K562 (cell line): Measurements from ENCODE around the gene GRAMD2B. TPM values are rescaled to one million over a fixed set of nuclear protein-coding genes. Genes with fewer than 3 reads are reported as not detected.

Experiments
- ATAC-seq: fragments of 200-7000 bp; cut with Tn5 transposase; 3 replicates; pipeline ENCODE4 v1.9.1; 2020; ENCODE audit warnings: moderate library complexity
- BruUV-seq: library from RNA; stranded (reverse); fragments of 400-500 nt; replicated peaks from 2 replicates; lab custom pipeline; 2021; lab: Mats Ljungman, UMichigan
- CTCF ChIA-PET: fragments of 300-600 bp; formaldehyde crosslinking; extraction: SDS; loops from one replicate; lab custom pipeline; 2021; ENCODE audit warnings: low intra/inter-chr PET ratio; lab: Yijun Ruan, JAX
- POLR2A ChIA-PET: fragments of 300-600, 350-650 bp; sonication (Branson Sonifier 250); formaldehyde crosslinking; extraction: SDS; loops from one replicate; lab custom pipeline; 2021; ENCODE audit warnings: antibody characterized with exemption, inconsistent platforms; lab: Yijun Ruan, JAX
- DNase-seq, 4 experiments: peaks; one replicate each; pipeline versions ENCODE4 v3.0.0 to v3.0.0-alpha.2; 2011 to 2018; ENCODE audit warnings: low spot score in 3 of 4, mixed read lengths in 3 of 4; ENCODE audit errors: extremely low read depth in 1 of 4
- FAIRE-seq: peaks from 2 replicates; lab custom pipeline; 2011; peaks lifted over from hg19 to GRCh38; lab: Jason Lieb, UNC
- H2AFZ ChIP-seq: 2 replicates; pipeline ENCODE4 v1.6.0; 2011; ENCODE audit warnings: low read depth, low read length, control low read depth, inconsistent platforms
- H3K27ac ChIP-seq: fragments of 200-600 bp; 3 replicates; pipeline ENCODE4 v1.8.0; 2011; ENCODE audit warnings: low read depth, mild to moderate bottlenecking, control low read depth, inconsistent platforms, low read length, moderate library complexity, mixed read lengths; ENCODE audit errors: extremely low read depth
- H3K27me3 ChIP-seq, 2 experiments: fragments of 300-600 bp in 1 of 2; 2 replicates in 1 of 2; 3 replicates in 1 of 2; pipeline versions ENCODE4 v1.6.0 to v1.8.0; 2011; ENCODE audit warnings: inconsistent platforms in 2 of 2, low read length in 2 of 2, mild to moderate bottlenecking in 1 of 2, mixed read lengths in 1 of 2, moderate library complexity in 1 of 2; ENCODE audit not compliant: control insufficient read depth in 2 of 2, insufficient read depth in 2 of 2
- H3K36me3 ChIP-seq: fragments of 300-600 bp; 3 replicates; pipeline ENCODE4 v1.8.0; 2011; ENCODE audit warnings: mild to moderate bottlenecking, low read length, inconsistent platforms; ENCODE audit not compliant: control insufficient read depth, insufficient read depth
- H3K4me1 ChIP-seq, 2 experiments: fragments of 200-600 bp in 1 of 2; replicated peaks in 1 of 2; 2 replicates in 1 of 2; 3 replicates in 1 of 2; pipeline versions ENCODE4 v1.5.1 to v1.8.0; 2011; ENCODE audit warnings: inconsistent platforms in 2 of 2, low read length in 2 of 2, mild to moderate bottlenecking in 1 of 2, mixed read lengths in 1 of 2, moderate library complexity in 1 of 2; ENCODE audit not compliant: control insufficient read depth in 2 of 2, insufficient read depth in 2 of 2
- H3K4me2 ChIP-seq: 2 replicates; pipeline ENCODE4 v1.6.1; 2011; ENCODE audit warnings: low read length, control low read depth, inconsistent platforms, mixed read lengths; ENCODE audit not compliant: insufficient read depth
- H3K4me3 ChIP-seq: fragments of 200-600 bp; sonication (generic), shearing (Covaris generic); 2 replicates; pipeline ENCODE4 v1.5.1; 2016; ENCODE audit warnings: control low read depth, inconsistent platforms
- H3K79me2 ChIP-seq: fragments of 200-600 bp; 3 replicates; pipeline ENCODE4 v1.8.0; 2011; ENCODE audit warnings: low read length, inconsistent platforms; ENCODE audit not compliant: control insufficient read depth, insufficient read depth
- H3K9ac ChIP-seq, 2 experiments: 2 replicates each; pipeline versions ENCODE4 v1.6.0 to v1.6.1; 2011; ENCODE audit warnings: low read depth in 2 of 2, low read length in 2 of 2, control low read depth in 1 of 2, inconsistent platforms in 1 of 2, mild to moderate bottlenecking in 1 of 2, mixed read lengths in 1 of 2; ENCODE audit not compliant: insufficient read depth in 1 of 2
- H3K9me1 ChIP-seq: one replicate; pipeline ENCODE4 v1.6.0; 2011; ENCODE audit warnings: inconsistent platforms, mild to moderate bottlenecking, low read length, moderate library complexity; ENCODE audit not compliant: control insufficient read depth, insufficient read depth
- H3K9me3 ChIP-seq: replicated peaks from 2 replicates; pipeline ENCODE4 v1.5.1; 2011; ENCODE audit warnings: low read depth, low read length, inconsistent platforms; ENCODE audit not compliant: control insufficient read depth, insufficient read depth
- H4K20me1 ChIP-seq: replicated peaks from 2 replicates; pipeline ENCODE4 v1.6.1; 2011; ENCODE audit warnings: low read length, inconsistent platforms, mixed read lengths; ENCODE audit not compliant: control insufficient read depth, insufficient read depth
- BCOR ChIP-seq: fragments of 450-650 bp; IDR thresholded peaks from 2 replicates; pipeline ENCODE4 v1.6.1; 2016
- ETV1 ChIP-seq: fragments of 450-650 bp; conservative IDR thresholded peaks from 2 replicates; pipeline ENCODE4 v1.6.1; 2016; ENCODE audit warnings: missing genetic modification characterization, control low read depth, low read depth, missing compliant biosample characterization
- JUND ChIP-seq, 2 experiments: IDR thresholded peaks; 2 replicates in 1 of 2; 3 replicates in 1 of 2; pipeline ENCODE4 v1.6.1; 2011; ENCODE audit warnings: borderline replicate concordance in 2 of 2, low read depth in 2 of 2, low read length in 2 of 2, improper control_type of control experiment in 1 of 2, missing biosample characterization in 1 of 2, missing genetic modification characterization in 1 of 2, missing genetic modification reagents in 1 of 2
- NFE2 ChIP-seq: IDR thresholded peaks from 2 replicates; pipeline ENCODE4 v1.6.1; 2014; ENCODE audit warnings: antibody characterized with exemption, low read depth
- OTX1 ChIP-seq: fragments of 450-650 bp; formaldehyde crosslinking; IDR thresholded peaks from 2 replicates; pipeline ENCODE4 v1.4.0; 2022; ENCODE audit warnings: mild to moderate bottlenecking
- RBM25 ChIP-seq: fragments of 200-400 bp; formaldehyde crosslinking; IDR thresholded peaks from 2 replicates; pipeline ENCODE4 v1.6.1; 2018; ENCODE audit warnings: low read length, low read depth, moderate library complexity; ENCODE audit not compliant: severe bottlenecking
- SREBF2 ChIP-seq: sonication (generic); formaldehyde crosslinking; IDR thresholded peaks from 2 replicates; pipeline ENCODE4 v1.4.0; 2020; ENCODE audit warnings: mild to moderate bottlenecking, missing genetic modification reagents
- ZMIZ1 ChIP-seq, 2 experiments: fragments of 150-350 bp in 1 of 2; IDR thresholded peaks; 2 replicates each; pipeline ENCODE4 v1.6.1; 2012 to 2016; ENCODE audit warnings: low read depth in 2 of 2, low read length in 2 of 2, mild to moderate bottlenecking in 1 of 2, moderate library complexity in 1 of 2
- WGBS: fragments of 100-300 bp; shearing (Covaris generic); methylation state at CpG from one replicate; pipeline ENCODE4 v1.1.6; 2016; ENCODE audit warnings: low coverage, mixed read lengths; ENCODE audit not compliant: insufficient coverage; ENCODE audit errors: missing lambda C conversion rate; 5-methylcytosine and 5-hydroxymethylcytosine counted together
- in situ Hi-C: fragments of 300-500 bp; cut with MboI; formaldehyde crosslinking; loops from 4 replicates; pipeline ENCODE4 v1.15.0; 2018; ENCODE audit warnings: inconsistent platforms, mixed read lengths
- intact Hi-C: fragments of 100-400 bp; cut with micrococcal nuclease; formaldehyde crosslinking; loops from 2 replicates; pipeline ENCODE4 v1.14.2; 2022
- polyA plus RNA-seq, 8 experiments: library from polyadenylated mRNA; depleted of rRNA in 4 of 8; stranded (reverse) in 5 of 8; unstranded in 3 of 8; fragments of >200 nt; fragmentation: Nextera tagmentation in 2 of 8; fragmentation: Illumina TruSeq in 1 of 8; extraction: Ambion mirVana in 2 of 8; extraction: Trizol in 1 of 8; gene quantifications; 2 replicates each; pipeline versions ENCODE4 v1.2.1 to v1.2.3, GENCODE V29; 2011 to 2014; ENCODE audit warnings: inconsistent platforms in 1 of 8, missing spikeins in 1 of 8
- total RNA-seq, 7 experiments: library from RNA; depleted of rRNA in 6 of 7; stranded (reverse); fragments of >200 nt in 6 of 7; fragmentation: Illumina TruSeq in 2 of 7; extraction: Trizol in 2 of 7; gene quantifications; 2 replicates each; pipeline versions ENCODE4 v1.2.1 to v1.2.3, GENCODE V29; 2011 to 2021; ENCODE audit warnings: low replicate concordance in 1 of 7
- TF ChIP-seq, protein P1 (sequence below): fragments of 450-650 bp; IDR thresholded peaks from 2 replicates; pipeline ENCODE4 v1.6.1; 2016; ENCODE audit warnings: borderline replicate concordance

The GRAMD2B gene
- total and polyA plus RNA-seq, 9 of the 15 experiments (the other 6 are each of a cell fraction or from before 2014, with no cell fraction given): 0.32 to 4.2 (median 1.4) TPM

GRCh38 chr5:126446498-126447224 lies 23.5 kb downstream of the GRAMD2B start:
- H3K79me2 ChIP-seq: no peaks in the 10 kb centered on the region
- 0 out of 3 replicates have a peak overlapping the region, but pooled peaks have one; percentile 4 for H3K27ac ChIP-seq
- ChIA-PET POLR2A (no interaction called here), CTCF (no interaction called here)
- no peaks in the 10 kb centered on the region for H4K20me1 ChIP-seq
- H2AFZ ChIP-seq: peak overlapping the region; percentile 72
- H3K27me3 ChIP-seq: no peaks in the 10 kb centered on the region
- H3K9me1 ChIP-seq: no peaks in the 10 kb centered on the region
- no peak overlapping the region for H3K9ac ChIP-seq
- no peak for FAIRE-seq
- H3K4me2 ChIP-seq: no peak overlapping the region
- no peaks in the 10 kb centered on the region for H3K9me3 ChIP-seq
- no TSS peak for BruUV-seq
- H3K4me3 ChIP-seq: no peak overlapping the region
- H3K4me1 ChIP-seq: peaks cover 7 to 20% of the 10 kb centered on the region in 2 experiments; a peak in 4 of 5 replicates
- intact Hi-C loops (no loop called here), in situ Hi-C loops (no loop called here)
- TF ChIP-seq SREBF2: no peak
- TF ChIP-seq, protein P1, sequence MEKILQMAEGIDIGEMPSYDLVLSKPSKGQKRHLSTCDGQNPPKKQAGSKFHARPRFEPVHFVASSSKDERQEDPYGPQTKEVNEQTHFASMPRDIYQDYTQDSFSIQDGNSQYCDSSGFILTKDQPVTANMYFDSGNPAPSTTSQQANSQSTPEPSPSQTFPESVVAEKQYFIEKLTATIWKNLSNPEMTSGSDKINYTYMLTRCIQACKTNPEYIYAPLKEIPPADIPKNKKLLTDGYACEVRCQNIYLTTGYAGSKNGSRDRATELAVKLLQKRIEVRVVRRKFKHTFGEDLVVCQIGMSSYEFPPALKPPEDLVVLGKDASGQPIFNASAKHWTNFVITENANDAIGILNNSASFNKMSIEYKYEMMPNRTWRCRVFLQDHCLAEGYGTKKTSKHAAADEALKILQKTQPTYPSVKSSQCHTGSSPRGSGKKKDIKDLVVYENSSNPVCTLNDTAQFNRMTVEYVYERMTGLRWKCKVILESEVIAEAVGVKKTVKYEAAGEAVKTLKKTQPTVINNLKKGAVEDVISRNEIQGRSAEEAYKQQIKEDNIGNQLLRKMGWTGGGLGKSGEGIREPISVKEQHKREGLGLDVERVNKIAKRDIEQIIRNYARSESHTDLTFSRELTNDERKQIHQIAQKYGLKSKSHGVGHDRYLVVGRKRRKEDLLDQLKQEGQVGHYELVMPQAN: no peak
- no peak for TF ChIP-seq JUND (IDR thresholded peaks at IDR 0.05; ENCODE audit: borderline replicate concordance, low read depth, low read length)
- 0 out of 3 replicates have a peak, but pooled peaks have one; percentile 20 for TF ChIP-seq JUND (tag; IDR thresholded peaks at IDR 0.05; ENCODE audit: borderline replicate concordance, low read depth, low read length)
- no peak for TF ChIP-seq RBM25
- TF ChIP-seq ZMIZ1 (IDR thresholded peaks at IDR 0.05; ENCODE audit: low read depth in 2 of 2, low read length in 2 of 2): no peak
- TF ChIP-seq NFE2: no peak
- no peak for TF ChIP-seq BCOR
- no peak for TF ChIP-seq OTX1 (CRISPR knock-in tag)
- no peak for TF ChIP-seq ETV1 (tag)
- DNase-seq: peak in 1 of 4 experiments; percentile 18
- WGBS: 16% methylated on average over 9 of the region's 9 CpGs
- H3K36me3 ChIP-seq: no peaks in the 10 kb centered on the region
- no peak for ATAC-seq
